Measurements from ENCODE around the gene SOX4.

SOX4 gene

GRCh38 chr6:21615504-21615903, 22.0 kb downstream of the SOX4 start:
- peak; percentile 87 for DNase-seq

- DNase-seq: peak; percentile 64
These were observed 22.5 kb downstream of the SOX4 start for GRCh38 chr6:21616005-21616404.

- DNase-seq: no peak
These were observed 32.1 kb downstream of the SOX4 start for GRCh38 chr6:21625642-21626041.

- DNase-seq: peak; percentile 53
These were observed 33.2 kb downstream of the SOX4 start for GRCh38 chr6:21626756-21627155.

- DNase-seq: no peak
These were observed 34.6 kb downstream of the SOX4 start for GRCh38 chr6:21628160-21628559.

GRCh38 chr6:21633511-21634109, 40.1 kb downstream of the SOX4 start:
- no peak for DNase-seq

GRCh38 chr6:21634582-21634981, 41.0 kb downstream of the SOX4 start:
- DNase-seq: peak; percentile 39

- DNase-seq: no peak
These were observed 43.3 kb downstream of the SOX4 start for GRCh38 chr6:21636876-21637275.

GRCh38 chr6:21639316-21639715, 45.8 kb downstream of the SOX4 start:
- DNase-seq: no peak
